ENCODE measurements around the gene FCHO1.

DNA sequence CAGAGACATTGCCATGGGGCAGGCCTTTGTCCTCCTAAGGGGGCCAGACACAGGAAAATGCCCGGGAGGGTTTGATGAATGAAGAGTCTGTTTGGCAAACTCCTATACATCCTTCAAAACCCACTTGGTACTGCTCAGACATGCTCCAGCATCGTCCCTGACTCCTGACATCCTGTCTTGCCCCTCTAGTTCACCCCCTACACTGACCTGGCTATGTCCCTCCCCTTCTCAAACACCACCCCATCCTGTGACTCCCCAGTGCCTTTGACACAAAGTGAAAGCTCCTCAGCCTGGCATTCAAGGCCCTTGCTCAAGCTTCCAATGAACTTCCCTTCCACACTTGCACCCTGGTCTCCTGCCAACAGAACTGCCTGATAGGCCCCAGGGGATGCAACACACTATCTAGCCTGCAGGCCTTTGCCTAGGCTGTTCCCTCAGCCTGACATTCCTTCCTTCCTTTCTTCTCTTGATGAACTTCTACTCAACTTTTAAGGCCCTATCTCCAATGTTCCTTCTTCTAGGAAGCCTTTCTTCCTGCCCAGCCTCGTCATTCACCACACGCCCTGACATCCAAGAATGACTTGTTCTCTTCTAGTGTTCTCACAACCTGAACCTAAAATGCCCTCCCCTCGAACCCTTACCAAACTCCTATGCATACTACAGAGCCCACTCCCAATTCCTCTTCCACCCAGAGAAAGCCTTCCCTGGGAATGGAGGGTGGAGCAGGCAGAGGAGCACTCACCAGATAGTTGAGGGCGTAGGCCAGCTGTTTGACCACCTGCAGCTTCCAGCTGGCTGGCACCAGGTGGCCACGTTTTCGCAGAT, 84.1 kb downstream of the FCHO1 start:
- TF ChIP-seq EZH2phosphoT487 (IDR thresholded peaks at IDR 0.05; ENCODE audit: borderline replicate concordance, low read length): no peak
- TF ChIP-seq, protein P1, sequence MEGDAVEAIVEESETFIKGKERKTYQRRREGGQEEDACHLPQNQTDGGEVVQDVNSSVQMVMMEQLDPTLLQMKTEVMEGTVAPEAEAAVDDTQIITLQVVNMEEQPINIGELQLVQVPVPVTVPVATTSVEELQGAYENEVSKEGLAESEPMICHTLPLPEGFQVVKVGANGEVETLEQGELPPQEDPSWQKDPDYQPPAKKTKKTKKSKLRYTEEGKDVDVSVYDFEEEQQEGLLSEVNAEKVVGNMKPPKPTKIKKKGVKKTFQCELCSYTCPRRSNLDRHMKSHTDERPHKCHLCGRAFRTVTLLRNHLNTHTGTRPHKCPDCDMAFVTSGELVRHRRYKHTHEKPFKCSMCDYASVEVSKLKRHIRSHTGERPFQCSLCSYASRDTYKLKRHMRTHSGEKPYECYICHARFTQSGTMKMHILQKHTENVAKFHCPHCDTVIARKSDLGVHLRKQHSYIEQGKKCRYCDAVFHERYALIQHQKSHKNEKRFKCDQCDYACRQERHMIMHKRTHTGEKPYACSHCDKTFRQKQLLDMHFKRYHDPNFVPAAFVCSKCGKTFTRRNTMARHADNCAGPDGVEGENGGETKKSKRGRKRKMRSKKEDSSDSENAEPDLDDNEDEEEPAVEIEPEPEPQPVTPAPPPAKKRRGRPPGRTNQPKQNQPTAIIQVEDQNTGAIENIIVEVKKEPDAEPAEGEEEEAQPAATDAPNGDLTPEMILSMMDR (IDR thresholded peaks at IDR 0.05; ENCODE audit: low read depth, low read length, poor library complexity, severe bottlenecking): no peak
